ENCODE results near the gene ARHGAP21. TPM values are rescaled to one million over a fixed set of nuclear protein-coding genes. Genes with fewer than 3 reads are reported as not detected.

Gene ARHGAP21
- total RNA-seq, 1 experiment from 2014 or later: 16.2 TPM

DNA sequence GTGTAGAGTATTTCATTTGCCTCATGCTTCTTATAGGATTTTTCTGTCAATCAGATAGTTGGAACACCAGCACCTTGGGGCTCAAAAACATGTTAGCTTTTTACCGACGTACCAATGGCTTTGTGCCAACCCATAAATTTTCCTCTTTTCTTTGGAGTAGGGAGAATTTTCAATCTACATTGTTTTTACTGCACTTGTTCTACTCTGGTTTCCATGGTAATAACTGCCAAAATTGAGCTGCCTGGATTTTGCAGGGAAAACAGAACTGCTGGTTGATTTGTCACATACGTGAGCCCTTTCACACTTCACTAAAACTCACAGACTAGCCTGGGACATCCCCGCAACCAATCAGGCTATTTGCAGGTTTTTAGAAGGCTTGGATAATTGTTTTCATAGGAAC lies 189.7 kb downstream of the ARHGAP21 start:
- DNase-seq (ENCODE audit: low spot score): no peak

Other genes with a start within 250 kb of the ARHGAP21 start
- gene PRTFDC1, start 228.7 kb upstream of the ARHGAP21 start, total RNA-seq (2014; rRNA removed; shearing (Covaris generic)): 18.3 and 22.8 TPM in 2 replicates